ENCODE results near the gene RAD51B. TPM values are rescaled to one million over a fixed set of nuclear protein-coding genes. Genes with fewer than 3 reads are reported as not detected.

Gene RAD51B
- total and polyA plus RNA-seq, 9 of the 15 experiments (the other 6 are each of a cell fraction or from before 2014, with no cell fraction given), result 8.5 to 17.3 (median 11.3) TPM

DNA sequence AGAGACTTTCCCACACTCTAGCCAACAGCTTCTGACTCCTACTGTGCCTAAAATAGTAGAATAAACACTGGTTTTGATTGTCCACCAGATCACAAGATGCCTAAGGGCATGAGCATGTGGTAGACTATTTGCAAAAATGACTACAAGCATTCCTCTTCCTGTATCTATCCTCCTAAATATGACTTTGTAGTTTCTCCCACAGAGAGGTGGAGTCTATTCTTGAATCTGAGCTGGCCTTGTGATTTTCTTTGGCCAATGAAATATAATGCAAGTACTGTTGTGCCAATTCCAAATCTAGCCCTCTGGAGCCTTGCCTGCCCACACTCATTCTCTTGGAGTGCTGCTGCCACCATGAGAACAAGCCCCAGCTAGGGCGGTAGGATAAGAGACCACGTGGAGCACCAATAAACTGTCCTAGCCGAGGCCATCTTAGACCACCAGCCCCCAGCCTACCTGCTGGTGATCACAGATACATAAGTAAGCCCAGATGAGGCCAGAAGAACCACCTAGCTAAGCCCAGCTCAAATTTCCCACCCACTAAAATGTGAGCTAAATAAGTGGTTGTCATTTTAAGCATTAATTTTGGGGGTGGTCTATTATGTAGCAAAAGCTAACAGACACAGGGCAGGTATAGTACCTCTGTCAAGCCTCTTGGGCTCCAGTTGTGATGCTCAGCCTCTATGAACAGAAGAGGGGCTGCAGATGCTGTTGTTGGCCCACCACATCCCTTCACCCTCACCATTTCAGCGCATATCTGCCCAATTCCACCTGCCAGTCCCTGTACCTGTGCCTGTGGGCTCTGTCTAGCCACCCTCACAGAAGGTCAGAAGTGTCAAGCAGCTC is 955.4 kb downstream of the RAD51B start:
- in situ Hi-C loops (cut with MboI), result no loop called here
- H3K4me1 ChIP-seq (replicated peaks in 1 of 2; ENCODE audit: control insufficient read depth in 2 of 2, insufficient read depth in 2 of 2, low read length in 2 of 2), result peaks cover 5 to 19% of the 10 kb centered on the region in 2 experiments; a peak in 3 of 5 replicates
- FAIRE-seq, result no peak
- DNase-seq (ENCODE audit: extremely low read depth in 1 of 4, low spot score in 3 of 4), result no peak
- 56% methylated on average over 4 of the region's 4 CpGs for WGBS (ENCODE audit: insufficient coverage, low coverage, missing lambda C conversion rate)
- intact Hi-C loops (cut with micrococcal nuclease), result no loop called here
- TF ChIP-seq ZNF75A (CRISPR knock-in tag; IDR thresholded peaks at IDR 0.05), result peak; percentile 86
- TF ChIP-seq HNRNPL (IDR thresholded peaks at IDR 0.05; ENCODE audit: low read depth, low read length), result no peak
- BruUV-seq (replicated peaks), result no TSS peak
- H3K4me2 ChIP-seq (ENCODE audit: insufficient read depth, low read length), result no peak overlapping the region
- no peak overlapping the region for H3K9ac ChIP-seq (ENCODE audit: insufficient read depth in 1 of 2, low read depth in 2 of 2, low read length in 2 of 2)
- CTCF ChIA-PET (ENCODE audit: low intra/inter-chr PET ratio), result no interaction called here
- H2AFZ ChIP-seq (ENCODE audit: low read depth, low read length), result no peak overlapping the region
- POLR2A ChIA-PET, result interaction anchor here (0.5 to 1.5 kb wide), 6 partner anchors 9 to 252 kb away, joined by 3 to 6 read pairs (median 4); partner anchors contain the start of gene ZFP36L1
- H3K9me1 ChIP-seq (ENCODE audit: control insufficient read depth, insufficient read depth, low read length), result no peaks in the 10 kb centered on the region
- H3K27me3 ChIP-seq (ENCODE audit: control insufficient read depth in 2 of 2, insufficient read depth in 2 of 2, low read length in 2 of 2), result no peaks in the 10 kb centered on the region
- no peak overlapping the region for H3K4me3 ChIP-seq
- H3K27ac ChIP-seq (ENCODE audit: extremely low read depth, low read depth, low read length), result no peak overlapping the region
- ATAC-seq, result no peak
- H3K36me3 ChIP-seq (ENCODE audit: control insufficient read depth, insufficient read depth, low read length), result no peaks in the 10 kb centered on the region
- H3K79me2 ChIP-seq (ENCODE audit: control insufficient read depth, insufficient read depth, low read length), result no peaks in the 10 kb centered on the region
- no peaks in the 10 kb centered on the region for H4K20me1 ChIP-seq (replicated peaks; ENCODE audit: control insufficient read depth, insufficient read depth, low read length)
- no peaks in the 10 kb centered on the region for H3K9me3 ChIP-seq (replicated peaks; ENCODE audit: control insufficient read depth, insufficient read depth, low read depth, low read length)

DNA sequence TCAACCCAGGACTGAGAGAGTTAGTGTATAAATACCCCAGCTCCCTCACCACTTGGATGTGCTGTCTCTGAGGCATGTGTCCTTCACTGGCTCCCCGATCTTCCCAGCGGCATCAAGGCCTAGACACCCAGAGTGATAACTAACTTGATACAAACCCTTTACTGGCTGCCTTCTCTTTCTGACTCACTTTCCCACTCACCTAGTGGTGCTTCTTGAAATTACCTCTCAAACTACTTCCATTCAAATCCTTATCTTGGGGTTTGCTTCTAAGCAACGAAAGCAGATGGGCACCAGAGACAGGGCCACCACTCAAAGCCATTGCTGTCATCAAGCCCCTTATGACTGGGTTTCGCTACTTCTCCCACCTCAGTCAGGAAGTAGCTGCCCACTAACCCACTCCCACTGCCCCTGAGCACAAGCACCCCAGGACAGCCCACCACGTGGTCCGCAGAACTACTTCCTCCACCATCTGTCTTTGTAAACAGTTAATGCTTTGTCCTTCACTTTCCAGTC is 956.1 kb downstream of the RAD51B start:
- no peaks in the 10 kb centered on the region for H4K20me1 ChIP-seq (replicated peaks; ENCODE audit: control insufficient read depth, insufficient read depth, low read length)
- CTCF ChIA-PET (ENCODE audit: low intra/inter-chr PET ratio), result no interaction called here
- intact Hi-C loops (cut with micrococcal nuclease) (no loop called here), in situ Hi-C loops (cut with MboI) (no loop called here)
- H3K9me1 ChIP-seq (ENCODE audit: control insufficient read depth, insufficient read depth, low read length), result no peaks in the 10 kb centered on the region
- 76% methylated on average over 5 of the region's 6 CpGs for WGBS (ENCODE audit: insufficient coverage, low coverage, missing lambda C conversion rate)
- FAIRE-seq (peak; percentile 67), ATAC-seq (peak; percentile 51), DNase-seq (ENCODE audit: extremely low read depth in 1 of 4, low spot score in 3 of 4) (peak in 1 of 4 experiments; percentile 40)
- H3K4me3 ChIP-seq, result no peak overlapping the region
- H3K79me2 ChIP-seq (ENCODE audit: control insufficient read depth, insufficient read depth, low read length), result no peaks in the 10 kb centered on the region
- no peak overlapping the region for H3K4me2 ChIP-seq (ENCODE audit: insufficient read depth, low read length)
- peaks cover 5 to 26% of the 10 kb centered on the region in 2 experiments; a peak in 4 of 5 replicates for H3K4me1 ChIP-seq (replicated peaks in 1 of 2; ENCODE audit: control insufficient read depth in 2 of 2, insufficient read depth in 2 of 2, low read length in 2 of 2)
- no peak overlapping the region for H3K27ac ChIP-seq (ENCODE audit: extremely low read depth, low read depth, low read length)
- POLR2A ChIA-PET, result interaction anchor here (0.5 to 1.5 kb wide), 4 partner anchors 10 to 252 kb away, joined by 3 to 6 read pairs (median 3); partner anchors contain the start of gene ZFP36L1
- no TSS peak for BruUV-seq (replicated peaks)
- H3K36me3 ChIP-seq (ENCODE audit: control insufficient read depth, insufficient read depth, low read length), result no peaks in the 10 kb centered on the region
- no peaks in the 10 kb centered on the region for H3K27me3 ChIP-seq (ENCODE audit: control insufficient read depth in 2 of 2, insufficient read depth in 2 of 2, low read length in 2 of 2)
- no peak overlapping the region for H2AFZ ChIP-seq (ENCODE audit: low read depth, low read length)
- H3K9ac ChIP-seq (ENCODE audit: insufficient read depth in 1 of 2, low read depth in 2 of 2, low read length in 2 of 2), result no peak overlapping the region
- H3K9me3 ChIP-seq (replicated peaks; ENCODE audit: control insufficient read depth, insufficient read depth, low read depth, low read length), result no peaks in the 10 kb centered on the region
- TF ChIP-seq NUFIP1 (IDR thresholded peaks at IDR 0.05; ENCODE audit: partially characterized antibody) (no peak), HDAC6 (IDR thresholded peaks at IDR 0.05; ENCODE audit: low read depth, low read length) (no peak), RAD21 (CRISPR knock-in tag; conservative IDR thresholded peaks at IDR 0.05 in 1 of 2, IDR thresholded peaks at IDR 0.05 in 1 of 2) (peak in 1 of 2 experiments; percentile 15; a peak in 1 of 4 replicates)
- TF ChIP-seq, protein P1, sequence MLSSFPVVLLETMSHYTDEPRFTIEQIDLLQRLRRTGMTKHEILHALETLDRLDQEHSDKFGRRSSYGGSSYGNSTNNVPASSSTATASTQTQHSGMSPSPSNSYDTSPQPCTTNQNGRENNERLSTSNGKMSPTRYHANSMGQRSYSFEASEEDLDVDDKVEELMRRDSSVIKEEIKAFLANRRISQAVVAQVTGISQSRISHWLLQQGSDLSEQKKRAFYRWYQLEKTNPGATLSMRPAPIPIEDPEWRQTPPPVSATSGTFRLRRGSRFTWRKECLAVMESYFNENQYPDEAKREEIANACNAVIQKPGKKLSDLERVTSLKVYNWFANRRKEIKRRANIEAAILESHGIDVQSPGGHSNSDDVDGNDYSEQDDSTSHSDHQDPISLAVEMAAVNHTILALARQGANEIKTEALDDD (IDR thresholded peaks at IDR 0.05), result peak; percentile 35; the same call in 1 of the 2 replicates
- TF ChIP-seq, protein P2, sequence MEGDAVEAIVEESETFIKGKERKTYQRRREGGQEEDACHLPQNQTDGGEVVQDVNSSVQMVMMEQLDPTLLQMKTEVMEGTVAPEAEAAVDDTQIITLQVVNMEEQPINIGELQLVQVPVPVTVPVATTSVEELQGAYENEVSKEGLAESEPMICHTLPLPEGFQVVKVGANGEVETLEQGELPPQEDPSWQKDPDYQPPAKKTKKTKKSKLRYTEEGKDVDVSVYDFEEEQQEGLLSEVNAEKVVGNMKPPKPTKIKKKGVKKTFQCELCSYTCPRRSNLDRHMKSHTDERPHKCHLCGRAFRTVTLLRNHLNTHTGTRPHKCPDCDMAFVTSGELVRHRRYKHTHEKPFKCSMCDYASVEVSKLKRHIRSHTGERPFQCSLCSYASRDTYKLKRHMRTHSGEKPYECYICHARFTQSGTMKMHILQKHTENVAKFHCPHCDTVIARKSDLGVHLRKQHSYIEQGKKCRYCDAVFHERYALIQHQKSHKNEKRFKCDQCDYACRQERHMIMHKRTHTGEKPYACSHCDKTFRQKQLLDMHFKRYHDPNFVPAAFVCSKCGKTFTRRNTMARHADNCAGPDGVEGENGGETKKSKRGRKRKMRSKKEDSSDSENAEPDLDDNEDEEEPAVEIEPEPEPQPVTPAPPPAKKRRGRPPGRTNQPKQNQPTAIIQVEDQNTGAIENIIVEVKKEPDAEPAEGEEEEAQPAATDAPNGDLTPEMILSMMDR (IDR thresholded peaks at IDR 0.05 in 2 of 3, conservative IDR thresholded peaks at IDR 0.05 in 1 of 3; ENCODE audit: insufficient read depth in 2 of 3, low read depth in 1 of 3, low read length in 3 of 3), result peak; percentile 24 to 41 (median 41); a peak in 3 of 6 replicates

Data from K562 (cell line).